ENCODE data around the gene LAMA1. TPM values are rescaled to one million over a fixed set of nuclear protein-coding genes. Genes with fewer than 3 reads are reported as not detected.

Gene LAMA1
- total RNA-seq, 1 experiment from 2014 or later: 28.8 TPM

DNA sequence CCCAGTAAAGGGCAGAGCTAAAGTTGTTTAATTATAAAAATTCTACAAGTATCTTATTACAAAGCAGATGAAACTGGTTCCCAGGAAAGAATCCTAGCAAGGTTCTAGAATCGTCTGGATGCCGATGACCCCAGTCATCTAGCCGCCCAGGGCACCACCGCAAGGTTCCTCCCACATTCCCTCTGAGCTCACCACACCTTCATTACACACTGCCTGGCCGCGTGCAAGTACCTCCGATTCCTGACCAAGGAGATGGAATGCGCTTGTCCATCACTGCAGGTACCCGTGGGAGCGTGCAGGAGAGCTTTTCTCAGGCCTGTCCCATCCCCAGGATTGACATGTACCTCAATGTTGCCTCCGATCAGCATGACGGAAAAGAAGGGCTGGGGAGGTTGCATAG lies 158.5 kb downstream of the LAMA1 start:
- no peak overlapping the region for H4K91ac ChIP-seq (ENCODE audit: insufficient read length, low read depth, low read length)
- no peaks in the 10 kb centered on the region for H3K9me3 ChIP-seq (ENCODE audit: control insufficient read depth, low read depth, low read length)
- no peaks in the 10 kb centered on the region for H3K4me1 ChIP-seq (ENCODE audit: insufficient read depth, low read length)
- H2BK20ac ChIP-seq (ENCODE audit: low read depth, low read length, poor library complexity, severe bottlenecking): no peak overlapping the region
- peaks cover 47 to 65% (median 61%) of the 10 kb centered on the region in 3 experiments for H3K36me3 Mint-ChIP-seq (ENCODE audit: insufficient read depth in 1 of 3, low read depth in 3 of 3)
- no peak overlapping the region for H3K14ac ChIP-seq (ENCODE audit: insufficient read depth, low read length)
- DNase-seq: no peak
- H4K20me1 ChIP-seq (ENCODE audit: control insufficient read depth, insufficient read depth, insufficient read length): no peaks in the 10 kb centered on the region
- WGBS (ENCODE audit: extremely low coverage, insufficient read length, low lambda C conversion rate): no CpG with 5 or more reads among the region's 12 CpGs
- H3K27me3 Mint-ChIP-seq (ENCODE audit: low read depth): no peaks in the 10 kb centered on the region; the same call in 1 of the 2 replicates
- H3K18ac ChIP-seq (ENCODE audit: insufficient read length, low read depth, low read length): no peak overlapping the region
- no peak overlapping the region for H2BK5ac ChIP-seq (ENCODE audit: insufficient read length, low read length)
- no peak overlapping the region for H3K4me3 Mint-ChIP-seq
- H3K27me3 ChIP-seq (ENCODE audit: insufficient read depth, low read length): no peaks in the 10 kb centered on the region
- H3K9me3 Mint-ChIP-seq: peaks cover 4 to 7% of the 10 kb centered on the region in 2 experiments
- H2AFZ ChIP-seq (ENCODE audit: low read length): no peak overlapping the region
- no peak overlapping the region for H3K27ac Mint-ChIP-seq
- H3K23ac ChIP-seq (ENCODE audit: insufficient read length, low read depth, low read length): no peak overlapping the region
- H3K56ac ChIP-seq (ENCODE audit: insufficient read length, low read depth, low read length): no peak overlapping the region
- H3K79me2 ChIP-seq (ENCODE audit: insufficient read depth, low read length): no peaks in the 10 kb centered on the region
- no peak overlapping the region for H3T11ph ChIP-seq (ENCODE audit: low read length)
- no peak overlapping the region for H2AK5ac ChIP-seq (ENCODE audit: insufficient read length, low read length)
- no peak overlapping the region for H2BK120ac ChIP-seq (ENCODE audit: low read depth, low read length, poor library complexity, severe bottlenecking)
- H3K4ac ChIP-seq (ENCODE audit: low read depth, low read length): no peak overlapping the region
- H3K27ac ChIP-seq (ENCODE audit: insufficient read length, low read depth, low read length): no peak overlapping the region
- H3K79me1 ChIP-seq (ENCODE audit: insufficient read depth, low read depth, low read length, poor library complexity, severe bottlenecking): no peaks in the 10 kb centered on the region
- no peak overlapping the region for H3K9ac ChIP-seq (ENCODE audit: extremely low read depth, insufficient read length, low read length)
- TF ChIP-seq, protein P1, sequence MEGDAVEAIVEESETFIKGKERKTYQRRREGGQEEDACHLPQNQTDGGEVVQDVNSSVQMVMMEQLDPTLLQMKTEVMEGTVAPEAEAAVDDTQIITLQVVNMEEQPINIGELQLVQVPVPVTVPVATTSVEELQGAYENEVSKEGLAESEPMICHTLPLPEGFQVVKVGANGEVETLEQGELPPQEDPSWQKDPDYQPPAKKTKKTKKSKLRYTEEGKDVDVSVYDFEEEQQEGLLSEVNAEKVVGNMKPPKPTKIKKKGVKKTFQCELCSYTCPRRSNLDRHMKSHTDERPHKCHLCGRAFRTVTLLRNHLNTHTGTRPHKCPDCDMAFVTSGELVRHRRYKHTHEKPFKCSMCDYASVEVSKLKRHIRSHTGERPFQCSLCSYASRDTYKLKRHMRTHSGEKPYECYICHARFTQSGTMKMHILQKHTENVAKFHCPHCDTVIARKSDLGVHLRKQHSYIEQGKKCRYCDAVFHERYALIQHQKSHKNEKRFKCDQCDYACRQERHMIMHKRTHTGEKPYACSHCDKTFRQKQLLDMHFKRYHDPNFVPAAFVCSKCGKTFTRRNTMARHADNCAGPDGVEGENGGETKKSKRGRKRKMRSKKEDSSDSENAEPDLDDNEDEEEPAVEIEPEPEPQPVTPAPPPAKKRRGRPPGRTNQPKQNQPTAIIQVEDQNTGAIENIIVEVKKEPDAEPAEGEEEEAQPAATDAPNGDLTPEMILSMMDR (conservative IDR thresholded peaks at IDR 0.05): no peak
- H2BK15ac ChIP-seq (ENCODE audit: low read depth, low read length): no peak overlapping the region
- H3K23me2 ChIP-seq (ENCODE audit: insufficient read length, low read depth, low read length, poor library complexity, severe bottlenecking): no peaks in the 10 kb centered on the region
- no peak overlapping the region for H4K8ac ChIP-seq (replicated peaks; ENCODE audit: insufficient read length, low read depth, low read length)
- no peak overlapping the region for H4K5ac ChIP-seq (ENCODE audit: insufficient read length, low read depth, low read length)
- H3K4me2 ChIP-seq (ENCODE audit: insufficient read depth, insufficient read length, low read length): no peak overlapping the region
- no peak overlapping the region for H2BK12ac ChIP-seq (ENCODE audit: insufficient read length, low read depth, low read length)
- no peaks in the 10 kb centered on the region for H3K4me1 Mint-ChIP-seq
